GM23338 (cell line): ENCODE measurements around the gene OR56B4. TPM values are rescaled to one million over a fixed set of nuclear protein-coding genes. Genes with fewer than 3 reads are reported as not detected.

Experiments used
- ATAC-seq: fragments of 200-7000 bp; cut with Tn5 transposase; 3 replicates; pipeline ENCODE4 v1.9.1; 2020
- DNase-seq: peaks from one replicate; pipeline ENCODE4 v3.0.0-alpha.2; 2015; ENCODE audit warnings: low spot score
- H2AFZ ChIP-seq: fragments of 200-600 bp; sonication (generic); 2 replicates; pipeline ENCODE4 v1.8.0; 2016; ENCODE audit warnings: antibody characterized with exemption, mild to moderate bottlenecking, moderate library complexity
- H3F3A ChIP-seq: fragments of 200-600 bp; sonication (generic); replicated peaks from 2 replicates; pipeline ENCODE4 v1.8.0; 2017; ENCODE audit warnings: antibody characterized with exemption, mixed run types, low read depth
- H3K27ac ChIP-seq: fragments of 200-600 bp; sonication (generic); 2 replicates; pipeline ENCODE4 v1.6.1; 2016; ENCODE audit warnings: low read depth
- H3K27me3 ChIP-seq: fragments of 200-600 bp; sonication (generic); 2 replicates; pipeline ENCODE4 v1.8.0; 2016; ENCODE audit warnings: mild to moderate bottlenecking, mixed run types, moderate library complexity; ENCODE audit not compliant: insufficient read depth
- H3K36me3 ChIP-seq: fragments of 200-600 bp; sonication (generic); 2 replicates; pipeline ENCODE4 v1.8.0; 2016; ENCODE audit warnings: mild to moderate bottlenecking; ENCODE audit not compliant: insufficient read depth
- H3K4me1 ChIP-seq: fragments of 200-600 bp; sonication (generic); 2 replicates; pipeline ENCODE4 v1.8.0; 2016; ENCODE audit warnings: mild to moderate bottlenecking, moderate library complexity; ENCODE audit not compliant: insufficient read depth
- H3K4me2 ChIP-seq: fragments of 200-600 bp; sonication (generic); 2 replicates; pipeline ENCODE4 v1.7.1; 2017; ENCODE audit warnings: mixed run types
- H3K4me3 ChIP-seq: fragments of 200-600 bp; sonication (generic); 2 replicates; pipeline ENCODE4 v1.6.1; 2016; ENCODE audit warnings: mixed run types
- H3K79me2 ChIP-seq: fragments of 200-600 bp; sonication (generic); replicated peaks from 2 replicates; pipeline ENCODE4 v1.8.0; 2017; ENCODE audit warnings: mild to moderate bottlenecking; ENCODE audit not compliant: insufficient read depth
- H3K9me2 ChIP-seq: fragments of 200-600 bp; sonication (generic); 2 replicates; pipeline ENCODE4 v1.8.0; 2017; ENCODE audit not compliant: insufficient read depth
- H4K20me1 ChIP-seq: fragments of 200-600 bp; sonication (generic); replicated peaks from 2 replicates; pipeline ENCODE4 v1.8.0; 2017; ENCODE audit warnings: mild to moderate bottlenecking; ENCODE audit not compliant: insufficient read depth
- H3K27ac Mint-ChIP-seq: 2 replicates; pipeline ENCODE4 v1.8.0; 2020; ENCODE audit warnings: inconsistent platforms, mild to moderate bottlenecking, moderate library complexity, mixed read lengths
- H3K27me3 Mint-ChIP-seq: 3 replicates; pipeline ENCODE4 v1.8.0; 2022; ENCODE audit warnings: low read depth, mild to moderate bottlenecking, moderate library complexity, mixed read lengths, inconsistent platforms; ENCODE audit not compliant: insufficient read depth, poor library complexity
- H3K36me3 Mint-ChIP-seq: 3 replicates; pipeline ENCODE4 v1.8.0; 2021; ENCODE audit warnings: low read depth, mild to moderate bottlenecking, inconsistent platforms, moderate library complexity, mixed read lengths
- H3K4me1 Mint-ChIP-seq: 3 replicates; pipeline ENCODE4 v1.8.0; 2020; ENCODE audit warnings: mild to moderate bottlenecking, inconsistent platforms, mixed read lengths
- H3K4me3 Mint-ChIP-seq: 3 replicates; pipeline ENCODE4 v1.8.0; 2021; ENCODE audit warnings: moderate library complexity, mild to moderate bottlenecking, inconsistent platforms, mixed read lengths
- H3K9me3 Mint-ChIP-seq: 3 replicates; pipeline ENCODE4 v1.8.0; 2020; ENCODE audit warnings: moderate library complexity, mild to moderate bottlenecking, inconsistent platforms, mixed read lengths
- CTCF ChIP-seq, 2 experiments: fragments of 200-600 bp in 1 of 2; sonication (generic) in 1 of 2; conservative IDR thresholded peaks; 2 replicates each; pipeline versions ENCODE4 v1.5.1 to v1.6.1; 2016 to 2017; ENCODE audit warnings: antibody characterized with exemption in 2 of 2, low read depth in 2 of 2, mild to moderate bottlenecking in 2 of 2, moderate library complexity in 1 of 2
- EZH2 ChIP-seq: fragments of 200-600 bp; sonication (generic); IDR thresholded peaks from one replicate; pipeline ENCODE4 v1.8.0; 2017; ENCODE audit warnings: antibody characterized with exemption, mild to moderate bottlenecking, low read depth; ENCODE audit not compliant: unreplicated experiment
- JUNB ChIP-seq: IDR thresholded peaks from one replicate; pipeline ENCODE4 v1.6.1; 2016; ENCODE audit warnings: antibody characterized with exemption; ENCODE audit not compliant: unreplicated experiment
- NANOG ChIP-seq: IDR thresholded peaks from 2 replicates; pipeline ENCODE4 v1.6.1; 2016; ENCODE audit warnings: antibody characterized with exemption, borderline replicate concordance
- POLR2AphosphoS5 ChIP-seq: IDR thresholded peaks from 2 replicates; pipeline ENCODE4 v1.6.1; 2016; ENCODE audit warnings: antibody characterized with exemption, low read depth
- REST ChIP-seq: IDR thresholded peaks from one replicate; pipeline ENCODE4 v1.6.1; 2018; ENCODE audit warnings: antibody characterized with exemption; ENCODE audit not compliant: unreplicated experiment
- STAT1 ChIP-seq: IDR thresholded peaks from one replicate; pipeline ENCODE4 v1.6.1; 2016; ENCODE audit warnings: antibody characterized with exemption; ENCODE audit not compliant: unreplicated experiment
- ZNF114 ChIP-seq: fragments of 250-450 bp; sonication (Bioruptor Pico); IDR thresholded peaks from 2 replicates; pipeline ENCODE4 v1.5.0; 2020; ENCODE audit warnings: mild to moderate bottlenecking, moderate library complexity
- ZNF331 ChIP-seq: fragments of 250-450 bp; sonication (Bioruptor Pico); IDR thresholded peaks from 2 replicates; pipeline ENCODE4 v1.5.0; 2020; ENCODE audit warnings: low read depth, mild to moderate bottlenecking, moderate library complexity
- polyA plus RNA-seq: library from polyadenylated mRNA; unstranded; fragments of >200 nt; fragmentation: Nextera tagmentation; extraction: Ambion mirVana; gene quantifications from 2 replicates; pipeline ENCODE4 v1.2.1, GENCODE V29; 2016
- total RNA-seq: library from RNA; depleted of rRNA; stranded (reverse); fragments of >200 nt; shearing (Covaris generic); gene quantifications from 2 replicates; pipeline ENCODE4 v1.2.3, GENCODE V29; 2014

The OR56B4 gene
- total and polyA plus RNA-seq, 2 experiments from 2014 or later: not detected

GRCh38 chr11:6077723-6078122 lies 29.8 kb upstream of the OR56B4 start:
- no peak overlapping the region for H3K4me3 Mint-ChIP-seq
- peaks cover 3% of the 10 kb centered on the region for H3K27me3 Mint-ChIP-seq
- no peaks in the 10 kb centered on the region for H4K20me1 ChIP-seq
- no peak overlapping the region for H2AFZ ChIP-seq
- peaks cover 5% of the 10 kb centered on the region; the same call in 1 of the 2 replicates for H3K36me3 ChIP-seq
- no peaks in the 10 kb centered on the region for H3F3A ChIP-seq
- 0 out of 2 replicates have a peak, but pooled peaks cover 6% of the 10 kb centered on the region for H3K9me2 ChIP-seq
- H3K9me3 Mint-ChIP-seq: peaks cover 50% of the 10 kb centered on the region
- peak; percentile 48; the same call in 2 of the 3 replicates for ATAC-seq
- TF ChIP-seq CTCF (conservative IDR thresholded peaks at IDR 0.05; ENCODE audit: low read depth in 2 of 2) (peak in 1 of 2 experiments; percentile 37; a peak in 2 of 4 replicates), ZNF331 (CRISPR knock-in tag) (no peak)
- no peaks in the 10 kb centered on the region for H3K27me3 ChIP-seq
- no peaks in the 10 kb centered on the region; the same call in 2 of the 3 replicates for H3K4me1 Mint-ChIP-seq
- DNase-seq: peak; percentile 35
- no peak overlapping the region for H3K27ac Mint-ChIP-seq
- H3K79me2 ChIP-seq: no peaks in the 10 kb centered on the region
- H3K27ac ChIP-seq: no peak overlapping the region
- H3K4me2 ChIP-seq: no peak overlapping the region
- no peak overlapping the region for H3K4me3 ChIP-seq
- 0 out of 2 replicates have a peak, but pooled peaks cover 4% of the 10 kb centered on the region for H3K4me1 ChIP-seq
- H3K36me3 Mint-ChIP-seq: peaks cover 37% of the 10 kb centered on the region

GRCh38 chr11:6079463-6079862 lies 28.0 kb upstream of the OR56B4 start:
- Histone ChIP-seq H3F3A (no peaks in the 10 kb centered on the region), H3K27ac (no peak overlapping the region), H4K20me1 (no peaks in the 10 kb centered on the region), H3K79me2 (no peaks in the 10 kb centered on the region), H3K36me3 (peaks cover 5% of the 10 kb centered on the region; the same call in 1 of the 2 replicates), H3K4me1 (0 out of 2 replicates have a peak, but pooled peaks cover 4% of the 10 kb centered on the region), H3K4me3 (no peak overlapping the region), H2AFZ (no peak overlapping the region), H3K4me2 (no peak overlapping the region), H3K27me3 (no peaks in the 10 kb centered on the region), H3K9me2 (0 out of 2 replicates have a peak, but pooled peaks cover 8% of the 10 kb centered on the region)
- H3K27me3 Mint-ChIP-seq: peaks cover 3% of the 10 kb centered on the region
- DNase-seq: no peak
- H3K36me3 Mint-ChIP-seq: peaks cover 34% of the 10 kb centered on the region
- no peak overlapping the region for H3K27ac Mint-ChIP-seq
- H3K9me3 Mint-ChIP-seq: peaks cover 41% of the 10 kb centered on the region
- H3K4me3 Mint-ChIP-seq: no peak overlapping the region
- no peaks in the 10 kb centered on the region; the same call in 2 of the 3 replicates for H3K4me1 Mint-ChIP-seq
- no peak for ATAC-seq
- no peak for TF ChIP-seq POLR2AphosphoS5
- no peak for TF ChIP-seq EZH2
- TF ChIP-seq ZNF114 (CRISPR knock-in tag): no peak
- no peak for TF ChIP-seq CTCF (conservative IDR thresholded peaks at IDR 0.05; ENCODE audit: low read depth in 2 of 2)
- TF ChIP-seq NANOG: no peak
- TF ChIP-seq STAT1: no peak
- no peak for TF ChIP-seq JUNB
- TF ChIP-seq REST: no peak
- TF ChIP-seq ZNF331 (CRISPR knock-in tag): no peak
